ENCODE measurements around the gene AIF1L. TPM values are rescaled to one million over a fixed set of nuclear protein-coding genes. Genes with fewer than 3 reads are reported as not detected.

The AIF1L gene
- total RNA-seq, 1 experiment from 2014 or later, result 5.6 TPM

DNA sequence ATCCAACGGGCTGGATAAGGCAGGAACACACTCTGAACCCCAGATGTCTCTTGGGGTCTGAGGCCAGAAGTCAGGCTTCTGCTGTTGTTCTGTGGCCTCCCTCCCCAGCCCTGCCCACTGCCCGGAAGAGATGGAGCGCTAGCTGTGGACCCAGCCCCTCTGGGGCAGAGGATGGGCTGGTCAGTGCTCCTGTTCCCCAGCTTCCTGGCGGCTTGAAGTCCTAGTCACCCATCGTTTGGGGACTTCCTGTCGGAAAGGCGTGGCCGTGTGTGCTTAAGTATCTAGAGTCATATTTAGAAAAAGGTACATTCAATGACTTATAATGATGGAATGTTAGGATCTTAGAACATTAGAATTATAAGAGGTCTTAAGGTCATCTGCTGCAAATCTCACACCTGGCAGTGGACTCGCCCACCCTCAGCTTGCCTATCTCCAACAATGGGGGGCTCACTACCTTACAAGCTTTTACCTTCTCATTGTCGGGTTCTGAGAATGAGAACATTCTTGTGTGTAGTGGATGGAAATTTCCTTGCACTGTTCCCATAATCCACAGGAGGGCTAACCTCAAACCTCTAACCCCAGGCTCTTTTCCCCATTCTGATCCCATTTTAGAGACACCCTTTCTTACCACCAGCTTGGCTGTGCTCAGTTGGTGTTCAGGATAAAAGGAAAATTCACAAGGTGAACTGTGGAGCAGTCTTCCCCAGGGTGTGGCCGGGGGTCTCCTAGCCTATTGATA lies 13.4 kb upstream of the AIF1L start:
- no peaks in the 10 kb centered on the region for H3K4me1 ChIP-seq (ENCODE audit: insufficient read depth, low read length, poor library complexity, severe bottlenecking)
- no peaks in the 10 kb centered on the region for H3K36me3 ChIP-seq (ENCODE audit: insufficient read depth, low read length, poor library complexity, severe bottlenecking)
- no peaks in the 10 kb centered on the region for H3K9me3 ChIP-seq (ENCODE audit: low read depth, low read length, poor library complexity, severe bottlenecking)
- no peak for TF ChIP-seq EZH2 (IDR thresholded peaks at IDR 0.05; ENCODE audit: borderline replicate concordance, low read depth, low read length, poor library complexity, severe bottlenecking)
- TF ChIP-seq, protein P1, sequence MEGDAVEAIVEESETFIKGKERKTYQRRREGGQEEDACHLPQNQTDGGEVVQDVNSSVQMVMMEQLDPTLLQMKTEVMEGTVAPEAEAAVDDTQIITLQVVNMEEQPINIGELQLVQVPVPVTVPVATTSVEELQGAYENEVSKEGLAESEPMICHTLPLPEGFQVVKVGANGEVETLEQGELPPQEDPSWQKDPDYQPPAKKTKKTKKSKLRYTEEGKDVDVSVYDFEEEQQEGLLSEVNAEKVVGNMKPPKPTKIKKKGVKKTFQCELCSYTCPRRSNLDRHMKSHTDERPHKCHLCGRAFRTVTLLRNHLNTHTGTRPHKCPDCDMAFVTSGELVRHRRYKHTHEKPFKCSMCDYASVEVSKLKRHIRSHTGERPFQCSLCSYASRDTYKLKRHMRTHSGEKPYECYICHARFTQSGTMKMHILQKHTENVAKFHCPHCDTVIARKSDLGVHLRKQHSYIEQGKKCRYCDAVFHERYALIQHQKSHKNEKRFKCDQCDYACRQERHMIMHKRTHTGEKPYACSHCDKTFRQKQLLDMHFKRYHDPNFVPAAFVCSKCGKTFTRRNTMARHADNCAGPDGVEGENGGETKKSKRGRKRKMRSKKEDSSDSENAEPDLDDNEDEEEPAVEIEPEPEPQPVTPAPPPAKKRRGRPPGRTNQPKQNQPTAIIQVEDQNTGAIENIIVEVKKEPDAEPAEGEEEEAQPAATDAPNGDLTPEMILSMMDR (conservative IDR thresholded peaks at IDR 0.05; ENCODE audit: low read depth, low read length), result no peak
- CTCF ChIA-PET, result no interaction called here
- POLR2A ChIA-PET (ENCODE audit: low non-redundant PET), result interaction anchor here (0.5 kb wide), 1 partner anchor 268 kb away, joined by 6 read pairs; no protein-coding TSS in a partner anchor
- H3K27ac ChIP-seq (ENCODE audit: low read depth, low read length, poor library complexity, severe bottlenecking), result no peak overlapping the region
- peaks cover 7% of the 10 kb centered on the region for H3K27me3 ChIP-seq (replicated peaks; ENCODE audit: insufficient read depth, low read depth, low read length, poor library complexity)
- intact Hi-C loops (cut with micrococcal nuclease; ENCODE audit: unreplicated experiment), result no loop called here
- BruUV-seq (replicated peaks), result no TSS peak
- H3K4me3 ChIP-seq (ENCODE audit: low read depth, low read length, poor library complexity, severe bottlenecking), result no peak overlapping the region
- no peak for DNase-seq (ENCODE audit: low spot score)

DNA sequence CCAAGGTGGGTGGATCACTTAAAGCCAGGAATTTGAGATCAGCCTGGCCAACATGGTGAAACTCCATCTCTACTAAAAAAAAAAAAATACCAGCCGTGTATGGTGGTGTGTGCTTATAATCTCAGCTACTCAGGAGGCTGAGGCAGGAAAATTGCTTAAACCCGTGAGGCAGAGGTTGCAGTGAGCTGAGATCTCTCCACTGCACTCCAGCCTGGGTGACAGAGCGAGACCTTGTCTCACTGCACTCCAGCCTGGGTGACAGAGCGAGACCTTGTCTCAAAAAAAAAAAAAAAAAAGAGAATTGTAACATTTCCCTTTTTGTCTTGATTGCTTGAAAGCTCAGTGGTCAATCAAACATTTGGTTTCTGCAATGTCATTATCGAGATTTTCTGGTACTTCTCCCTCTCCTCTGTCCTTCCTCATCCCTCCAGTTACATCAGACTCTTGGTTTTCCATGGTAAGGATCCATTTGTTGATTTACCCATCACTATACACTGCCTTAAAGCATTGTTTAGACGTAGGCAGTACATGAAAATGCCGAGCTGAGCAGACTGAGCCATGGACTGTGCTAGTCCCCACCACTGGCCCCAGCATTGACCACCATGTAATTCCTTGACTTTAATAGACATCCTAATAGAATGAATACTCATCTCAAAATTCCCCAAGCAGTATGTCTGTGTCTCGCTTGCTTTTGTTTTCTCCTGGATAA lies 11.5 kb upstream of the AIF1L start:
- CTCF ChIA-PET, result interaction anchor here (0.6 to 0.8 kb wide), 3 partner anchors 10 to 211 kb away, joined by 3 to 15 read pairs (median 4); no protein-coding TSS in a partner anchor
- no peak for DNase-seq (ENCODE audit: low spot score)
- intact Hi-C loops (cut with micrococcal nuclease; ENCODE audit: unreplicated experiment), result no loop called here
- BruUV-seq (replicated peaks), result no TSS peak
- Histone ChIP-seq H3K4me3 (ENCODE audit: low read depth, low read length, poor library complexity, severe bottlenecking) (no peak overlapping the region), H3K27me3 (replicated peaks; ENCODE audit: insufficient read depth, low read depth, low read length, poor library complexity) (peaks cover 7% of the 10 kb centered on the region), H3K27ac (ENCODE audit: low read depth, low read length, poor library complexity, severe bottlenecking) (no peak overlapping the region), H3K9me3 (ENCODE audit: low read depth, low read length, poor library complexity, severe bottlenecking) (no peaks in the 10 kb centered on the region), H3K36me3 (ENCODE audit: insufficient read depth, low read length, poor library complexity, severe bottlenecking) (no peaks in the 10 kb centered on the region), H3K4me1 (ENCODE audit: insufficient read depth, low read length, poor library complexity, severe bottlenecking) (no peaks in the 10 kb centered on the region)
- TF ChIP-seq EZH2 (IDR thresholded peaks at IDR 0.05; ENCODE audit: borderline replicate concordance, low read depth, low read length, poor library complexity, severe bottlenecking), result no peak
- POLR2A ChIA-PET (ENCODE audit: low non-redundant PET), result interaction anchor here (0.6 kb wide), 1 partner anchor 41 kb away, joined by 10 read pairs; no protein-coding TSS in a partner anchor

DNA sequence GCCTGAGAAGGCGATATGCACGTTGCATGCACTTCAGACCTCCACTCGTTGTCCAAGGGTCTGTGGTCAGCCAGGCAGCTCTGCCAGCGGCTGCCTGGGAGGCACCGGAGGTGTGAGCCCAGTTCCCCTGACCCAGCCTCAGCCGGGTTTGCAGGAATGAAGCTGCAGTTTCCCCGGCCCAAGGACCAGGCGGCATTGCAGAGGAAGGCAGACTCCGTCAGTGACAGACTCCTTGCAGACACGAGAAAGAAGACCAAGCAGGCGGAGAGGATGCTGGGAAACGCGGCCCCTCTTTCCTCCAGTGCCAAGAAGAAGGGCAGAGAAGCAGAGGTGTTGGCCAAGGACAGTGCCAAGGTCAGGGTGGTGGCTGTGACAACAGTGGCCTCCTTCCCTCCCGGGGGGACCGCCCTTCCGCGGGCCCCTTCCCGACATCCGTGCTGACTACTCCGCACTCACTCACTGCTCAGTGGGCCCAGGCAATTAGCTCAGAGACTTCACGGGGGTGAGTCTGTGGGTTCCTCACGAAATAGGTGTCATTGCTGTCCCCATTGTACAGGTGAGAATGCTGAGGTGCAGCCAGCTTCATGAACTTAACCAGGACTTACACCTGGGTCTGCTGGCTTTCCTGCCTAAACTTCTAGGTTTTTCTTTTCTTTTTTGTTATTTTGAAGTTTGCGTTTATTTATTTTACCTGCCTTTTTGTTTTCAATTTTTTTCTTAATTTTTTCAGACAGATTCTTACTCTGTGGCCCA lies 10.8 kb upstream of the AIF1L start:
- H3K27me3 ChIP-seq (replicated peaks; ENCODE audit: insufficient read depth, low read depth, low read length, poor library complexity), result peaks cover 7% of the 10 kb centered on the region
- H3K36me3 ChIP-seq (ENCODE audit: insufficient read depth, low read length, poor library complexity, severe bottlenecking), result no peaks in the 10 kb centered on the region
- no peak for TF ChIP-seq EZH2 (IDR thresholded peaks at IDR 0.05; ENCODE audit: borderline replicate concordance, low read depth, low read length, poor library complexity, severe bottlenecking)
- TF ChIP-seq, protein P1 (conservative IDR thresholded peaks at IDR 0.05; ENCODE audit: low read depth, low read length), result no peak
- DNase-seq (ENCODE audit: low spot score), result no peak
- CTCF ChIA-PET, result interaction anchor here (0.6 to 0.8 kb wide), 3 partner anchors 8 to 210 kb away, joined by 3 to 15 read pairs (median 9); no protein-coding TSS in a partner anchor
- POLR2A ChIA-PET (ENCODE audit: low non-redundant PET), result interaction anchor here (0.6 kb wide), 1 partner anchor 42 kb away, joined by 10 read pairs; no protein-coding TSS in a partner anchor
- intact Hi-C loops (cut with micrococcal nuclease; ENCODE audit: unreplicated experiment), result no loop called here
- no peak overlapping the region for H3K4me3 ChIP-seq (ENCODE audit: low read depth, low read length, poor library complexity, severe bottlenecking)
- no peak overlapping the region for H3K27ac ChIP-seq (ENCODE audit: low read depth, low read length, poor library complexity, severe bottlenecking)
- H3K4me1 ChIP-seq (ENCODE audit: insufficient read depth, low read length, poor library complexity, severe bottlenecking), result no peaks in the 10 kb centered on the region
- no TSS peak for BruUV-seq (replicated peaks)
- H3K9me3 ChIP-seq (ENCODE audit: low read depth, low read length, poor library complexity, severe bottlenecking), result no peaks in the 10 kb centered on the region

Data from A673 (cell line).